Measurements from ENCODE around the gene GAK. TPM values are rescaled to one million over a fixed set of nuclear protein-coding genes. Genes with fewer than 3 reads are reported as not detected.

The GAK gene
- polyA plus RNA-seq, 1 donor, result 96.1 TPM

DNA sequence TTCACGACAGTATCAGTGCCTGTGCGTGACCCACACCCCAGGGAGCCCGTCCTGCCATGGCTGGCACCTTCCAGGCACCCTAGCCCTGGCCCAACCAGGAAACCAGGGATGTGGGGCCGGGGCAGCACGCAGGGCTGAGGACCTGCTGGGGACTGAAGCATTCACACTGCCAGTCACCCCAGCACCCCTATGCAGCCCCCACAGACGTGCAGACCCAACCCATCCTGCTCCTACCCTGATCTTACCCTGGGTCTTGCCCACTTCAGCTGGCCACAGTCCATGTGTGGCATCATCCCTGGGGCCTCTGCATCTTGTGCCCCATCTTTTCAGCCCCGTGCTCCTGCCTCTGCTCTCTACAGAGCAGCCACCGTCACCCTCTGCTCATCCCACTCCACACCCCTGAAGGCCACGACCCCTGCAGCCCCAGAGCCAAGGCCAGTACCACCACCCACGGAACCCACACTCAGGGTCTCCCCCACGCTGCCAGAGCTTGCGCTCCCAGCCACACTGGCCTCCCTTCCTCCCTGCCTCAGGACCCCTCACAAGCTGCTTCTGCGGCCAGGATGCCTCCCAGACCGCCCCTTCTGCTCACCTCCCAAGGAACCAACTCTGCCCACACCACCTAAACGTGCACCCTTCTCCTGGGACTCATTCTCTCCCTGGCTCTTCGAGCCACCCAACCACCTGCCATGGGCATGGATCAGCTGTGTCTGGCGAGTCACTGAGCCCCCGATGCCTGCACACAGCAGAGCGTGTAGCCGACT is 25.6 kb downstream of the GAK start:
- peaks cover 8% of the 10 kb centered on the region for H3K9me3 ChIP-seq (ENCODE audit: control insufficient read depth, low read depth, low read length)
- H3K27ac ChIP-seq (ENCODE audit: low read length), result no peak overlapping the region
- WGBS (ENCODE audit: insufficient coverage, low lambda C conversion rate), result no CpG with 5 or more reads among the region's 20 CpGs
- H3K4me1 ChIP-seq (ENCODE audit: control insufficient read depth, insufficient read depth, low read length), result no peaks in the 10 kb centered on the region
- H3K27me3 ChIP-seq (ENCODE audit: control insufficient read depth, insufficient read depth, low read length), result no peaks in the 10 kb centered on the region
- no peak overlapping the region for H3K4me3 ChIP-seq (ENCODE audit: low read length)
- H3K36me3 ChIP-seq (ENCODE audit: control insufficient read depth, insufficient read depth, low read length), result peaks cover 41% of the 10 kb centered on the region
- no peak for DNase-seq

DNA sequence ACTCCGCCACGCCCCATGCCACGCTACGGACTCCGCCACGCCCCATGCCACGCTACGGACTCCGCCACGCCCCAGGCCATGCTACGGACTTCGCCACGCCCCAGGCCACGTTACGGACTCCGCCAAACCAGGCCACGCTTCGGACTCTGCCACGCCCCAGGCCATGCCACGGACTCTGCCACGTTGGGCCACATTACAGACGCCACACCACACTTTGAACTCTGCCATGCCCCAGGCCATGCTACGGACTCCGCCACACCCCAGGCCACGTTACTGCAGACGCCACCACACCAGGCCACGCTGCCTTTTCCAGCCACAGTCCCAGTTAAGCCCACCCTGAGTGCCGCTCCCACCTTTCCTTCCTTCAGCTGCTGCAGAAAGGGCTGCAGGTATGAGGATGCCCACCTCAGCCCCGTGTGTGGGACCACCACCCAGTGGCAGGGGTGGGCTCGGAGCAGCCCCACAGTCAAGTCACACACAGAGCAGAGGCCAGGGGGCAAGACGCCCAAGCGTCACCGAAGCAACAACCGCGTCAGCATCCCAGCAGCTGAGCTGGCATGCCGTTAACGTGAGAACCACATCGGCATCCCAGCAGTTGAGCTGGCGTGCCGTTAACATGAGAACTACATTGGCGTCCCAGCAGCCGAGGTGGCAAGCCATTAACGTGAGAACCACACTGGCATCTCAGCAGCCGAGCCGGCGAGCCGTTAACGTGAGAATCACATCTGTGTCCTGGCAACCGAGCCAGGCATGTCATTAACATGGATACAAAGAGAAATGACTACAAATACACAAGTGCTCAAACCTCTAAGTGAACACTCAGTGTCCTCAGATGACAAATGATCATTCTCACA is 26.4 kb downstream of the GAK start:
- DNase-seq, result no peak

DNA sequence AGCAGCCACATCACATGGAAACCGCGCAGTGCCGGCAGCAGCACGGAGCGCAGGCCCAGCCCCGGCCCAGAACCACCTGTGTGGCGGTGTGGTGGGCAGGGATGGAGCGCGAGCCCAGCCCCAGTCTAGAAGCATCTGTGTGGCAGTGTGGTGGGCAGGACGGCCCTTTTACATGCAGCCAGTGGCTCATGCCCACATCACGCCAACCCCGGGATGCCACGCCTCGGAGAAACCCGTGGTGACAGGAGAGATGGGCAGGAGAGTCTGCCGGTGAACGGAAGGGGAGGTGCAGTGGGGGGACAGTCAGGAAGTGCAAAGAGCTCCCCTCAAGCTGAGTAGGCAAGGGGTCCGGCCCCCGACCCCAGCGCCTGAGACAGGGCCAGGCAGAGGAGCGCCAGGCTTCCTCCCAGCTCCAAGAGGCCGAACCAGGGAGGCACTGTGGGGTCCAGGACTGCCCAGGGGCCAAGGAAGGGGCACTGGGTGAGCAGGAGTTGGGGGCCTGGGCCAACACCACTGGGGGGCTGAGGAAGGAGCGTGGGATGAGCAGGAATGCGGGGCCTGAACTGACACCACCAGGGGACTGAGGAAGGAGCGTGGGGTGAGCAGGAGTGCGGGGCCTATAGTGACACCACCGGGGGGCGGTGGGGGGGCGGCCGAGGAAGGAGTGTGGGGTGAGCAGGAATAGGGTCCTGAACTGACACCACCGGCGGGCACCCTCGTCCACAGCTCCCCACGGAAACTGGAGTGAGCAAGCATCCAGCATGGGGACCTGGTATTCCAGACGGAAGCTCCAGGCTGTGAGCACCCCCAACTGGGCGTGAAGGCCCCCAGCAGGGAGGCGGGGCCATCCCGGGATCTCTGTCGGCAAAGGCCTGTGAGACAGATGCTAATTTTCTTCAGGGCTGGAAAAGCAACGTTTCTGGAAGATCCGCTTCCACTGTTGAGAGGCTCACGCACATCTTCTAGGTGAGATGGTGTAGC is 28.8 kb downstream of the GAK start:
- H3K27me3 ChIP-seq (ENCODE audit: control insufficient read depth, insufficient read depth, low read length), result no peaks in the 10 kb centered on the region
- no CpG with 5 or more reads among the region's 42 CpGs for WGBS (ENCODE audit: insufficient coverage, low lambda C conversion rate)
- no peak overlapping the region for H3K4me3 ChIP-seq (ENCODE audit: low read length)
- no peak overlapping the region for H3K27ac ChIP-seq (ENCODE audit: low read length)
- peaks cover 8% of the 10 kb centered on the region for H3K9me3 ChIP-seq (ENCODE audit: control insufficient read depth, low read depth, low read length)
- DNase-seq, result no peak
- peaks cover 42% of the 10 kb centered on the region for H3K36me3 ChIP-seq (ENCODE audit: control insufficient read depth, insufficient read depth, low read length)
- no peaks in the 10 kb centered on the region for H3K4me1 ChIP-seq (ENCODE audit: control insufficient read depth, insufficient read depth, low read length)

More for the DNA sequence above, 26.4 kb downstream of the GAK start:
- no peaks in the 10 kb centered on the region for H3K27me3 ChIP-seq (ENCODE audit: control insufficient read depth, insufficient read depth, low read length)
- no peaks in the 10 kb centered on the region for H3K4me1 ChIP-seq (ENCODE audit: control insufficient read depth, insufficient read depth, low read length)
- peaks cover 8% of the 10 kb centered on the region for H3K9me3 ChIP-seq (ENCODE audit: control insufficient read depth, low read depth, low read length)
- no peak overlapping the region for H3K27ac ChIP-seq (ENCODE audit: low read length)
- no CpG with 5 or more reads among the region's 49 CpGs for WGBS (ENCODE audit: insufficient coverage, low lambda C conversion rate)
- no peak overlapping the region for H3K4me3 ChIP-seq (ENCODE audit: low read length)
- H3K36me3 ChIP-seq (ENCODE audit: control insufficient read depth, insufficient read depth, low read length), result peaks cover 40% of the 10 kb centered on the region

DNA sequence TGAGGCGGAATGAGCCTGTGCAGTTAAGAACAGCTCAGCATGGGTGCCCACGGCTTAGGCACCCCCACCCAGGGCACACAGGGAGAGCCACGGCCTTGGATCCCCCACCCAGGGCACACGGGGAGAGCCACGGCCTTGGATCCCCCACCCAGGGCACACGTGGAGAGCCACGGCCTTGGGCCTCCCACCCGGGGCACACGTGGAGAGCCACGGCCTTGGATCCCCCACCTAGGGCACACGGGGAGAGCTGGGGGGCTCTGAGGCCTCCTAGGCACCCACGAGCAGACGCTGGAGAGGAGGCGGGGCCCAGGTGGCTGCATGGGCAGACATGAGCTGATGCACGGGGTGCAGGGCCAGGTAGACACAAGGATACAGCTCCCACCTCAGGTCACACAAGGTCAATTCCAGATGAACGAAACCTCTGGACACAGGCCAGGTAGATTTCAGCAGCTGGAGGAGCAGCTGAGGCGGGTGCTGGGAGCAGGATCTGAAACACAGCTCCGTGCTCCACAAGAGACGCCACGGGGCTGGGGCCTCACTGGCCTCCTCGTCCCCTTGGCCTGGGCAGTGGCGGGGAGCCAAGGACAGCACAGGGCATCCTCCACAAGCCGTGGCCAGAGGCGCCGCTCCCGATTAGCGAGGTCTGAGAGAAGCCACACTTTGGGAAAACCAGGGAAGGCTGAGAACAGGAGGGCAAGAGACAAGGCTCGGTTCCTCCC is 30.8 kb downstream of the GAK start:
- no peak overlapping the region for H3K4me3 ChIP-seq (ENCODE audit: low read length)
- H3K27me3 ChIP-seq (ENCODE audit: control insufficient read depth, insufficient read depth, low read length), result no peaks in the 10 kb centered on the region
- DNase-seq, result no peak
- no peak overlapping the region for H3K27ac ChIP-seq (ENCODE audit: low read length)
- peaks cover 8% of the 10 kb centered on the region for H3K9me3 ChIP-seq (ENCODE audit: control insufficient read depth, low read depth, low read length)
- WGBS (ENCODE audit: insufficient coverage, low lambda C conversion rate), result no CpG with 5 or more reads among the region's 28 CpGs
- H3K4me1 ChIP-seq (ENCODE audit: control insufficient read depth, insufficient read depth, low read length), result no peaks in the 10 kb centered on the region
- H3K36me3 ChIP-seq (ENCODE audit: control insufficient read depth, insufficient read depth, low read length), result peaks cover 55% of the 10 kb centered on the region

DNA sequence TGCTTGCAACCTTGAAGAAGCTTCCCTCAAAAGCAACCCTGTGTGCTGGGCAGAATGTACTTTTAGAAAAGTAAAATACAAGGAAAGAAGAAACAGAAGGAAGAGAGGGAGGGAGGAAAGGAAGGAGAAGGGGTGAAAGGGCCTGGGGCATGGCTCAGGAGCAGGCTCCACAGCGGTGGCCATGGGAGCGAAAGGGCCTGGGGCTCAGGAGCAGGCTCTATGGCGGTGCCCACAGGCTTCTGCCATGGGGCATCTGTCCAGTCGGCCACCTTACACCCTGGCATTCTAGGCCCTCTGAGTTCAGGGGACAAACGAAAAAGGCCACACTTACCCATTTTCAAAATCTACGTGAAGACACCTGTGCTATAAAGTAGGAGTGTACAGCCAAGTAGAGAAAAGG is 31.4 kb downstream of the GAK start:
- Histone ChIP-seq H3K36me3 (ENCODE audit: control insufficient read depth, insufficient read depth, low read length) (peaks cover 56% of the 10 kb centered on the region), H3K4me3 (ENCODE audit: low read length) (no peak overlapping the region), H3K27me3 (ENCODE audit: control insufficient read depth, insufficient read depth, low read length) (no peaks in the 10 kb centered on the region), H3K9me3 (ENCODE audit: control insufficient read depth, low read depth, low read length) (peaks cover 6% of the 10 kb centered on the region), H3K27ac (ENCODE audit: low read length) (no peak overlapping the region), H3K4me1 (ENCODE audit: control insufficient read depth, insufficient read depth, low read length) (no peaks in the 10 kb centered on the region)
- no CpG with 5 or more reads among the region's 6 CpGs for WGBS (ENCODE audit: insufficient coverage, low lambda C conversion rate)
- no peak for DNase-seq

DNA sequence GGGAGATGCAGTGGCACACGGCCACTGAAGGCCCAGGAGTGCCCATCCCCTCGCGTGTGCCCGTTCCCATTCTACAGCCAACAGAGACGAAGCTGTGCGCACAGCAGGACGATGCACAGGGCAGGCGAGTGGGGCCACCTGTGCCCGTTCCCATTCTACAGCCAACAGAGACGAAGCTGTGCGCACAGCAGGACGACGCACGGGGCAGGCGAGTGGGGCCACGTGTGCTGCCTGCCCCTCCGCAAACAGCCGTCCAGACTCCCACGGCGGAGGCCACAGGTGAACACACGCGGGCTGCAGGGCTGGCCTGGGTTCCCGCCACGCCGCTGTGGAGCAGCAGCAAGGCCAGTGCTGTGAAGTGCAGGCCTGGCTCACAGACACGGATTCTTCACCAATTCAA is 32.0 kb downstream of the GAK start:
- no CpG with 5 or more reads among the region's 26 CpGs for WGBS (ENCODE audit: insufficient coverage, low lambda C conversion rate)
- Histone ChIP-seq H3K36me3 (ENCODE audit: control insufficient read depth, insufficient read depth, low read length) (peaks cover 62% of the 10 kb centered on the region), H3K9me3 (ENCODE audit: control insufficient read depth, low read depth, low read length) (no peaks in the 10 kb centered on the region), H3K4me1 (ENCODE audit: control insufficient read depth, insufficient read depth, low read length) (no peaks in the 10 kb centered on the region), H3K27me3 (ENCODE audit: control insufficient read depth, insufficient read depth, low read length) (no peaks in the 10 kb centered on the region), H3K27ac (ENCODE audit: low read length) (no peak overlapping the region), H3K4me3 (ENCODE audit: low read length) (no peak overlapping the region)
- DNase-seq, result no peak

DNA sequence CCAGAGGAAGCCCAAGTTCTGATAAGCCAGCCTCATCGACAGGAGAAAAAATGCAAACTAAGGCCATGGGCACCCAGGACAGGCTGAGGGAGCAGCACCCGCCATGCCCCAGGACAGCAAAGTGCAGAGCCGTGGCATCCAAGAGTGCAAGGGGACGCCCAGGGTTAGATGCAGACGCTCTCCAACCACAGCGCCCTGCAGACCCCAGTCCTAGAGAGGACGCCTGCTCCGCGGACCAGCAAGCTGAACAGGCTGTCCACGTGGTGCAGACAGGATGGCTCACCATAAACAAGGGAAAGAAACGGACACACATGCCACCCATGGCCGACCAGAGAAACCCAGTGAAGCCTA is 32.6 kb downstream of the GAK start:
- Histone ChIP-seq H3K36me3 (ENCODE audit: control insufficient read depth, insufficient read depth, low read length) (peaks cover 64% of the 10 kb centered on the region), H3K27ac (ENCODE audit: low read length) (no peak overlapping the region), H3K4me1 (ENCODE audit: control insufficient read depth, insufficient read depth, low read length) (no peaks in the 10 kb centered on the region), H3K9me3 (ENCODE audit: control insufficient read depth, low read depth, low read length) (no peaks in the 10 kb centered on the region), H3K4me3 (ENCODE audit: low read length) (no peak overlapping the region), H3K27me3 (ENCODE audit: control insufficient read depth, insufficient read depth, low read length) (no peaks in the 10 kb centered on the region)
- DNase-seq, result no peak
- WGBS (ENCODE audit: insufficient coverage, low lambda C conversion rate), result no CpG with 5 or more reads among the region's 12 CpGs

DNA sequence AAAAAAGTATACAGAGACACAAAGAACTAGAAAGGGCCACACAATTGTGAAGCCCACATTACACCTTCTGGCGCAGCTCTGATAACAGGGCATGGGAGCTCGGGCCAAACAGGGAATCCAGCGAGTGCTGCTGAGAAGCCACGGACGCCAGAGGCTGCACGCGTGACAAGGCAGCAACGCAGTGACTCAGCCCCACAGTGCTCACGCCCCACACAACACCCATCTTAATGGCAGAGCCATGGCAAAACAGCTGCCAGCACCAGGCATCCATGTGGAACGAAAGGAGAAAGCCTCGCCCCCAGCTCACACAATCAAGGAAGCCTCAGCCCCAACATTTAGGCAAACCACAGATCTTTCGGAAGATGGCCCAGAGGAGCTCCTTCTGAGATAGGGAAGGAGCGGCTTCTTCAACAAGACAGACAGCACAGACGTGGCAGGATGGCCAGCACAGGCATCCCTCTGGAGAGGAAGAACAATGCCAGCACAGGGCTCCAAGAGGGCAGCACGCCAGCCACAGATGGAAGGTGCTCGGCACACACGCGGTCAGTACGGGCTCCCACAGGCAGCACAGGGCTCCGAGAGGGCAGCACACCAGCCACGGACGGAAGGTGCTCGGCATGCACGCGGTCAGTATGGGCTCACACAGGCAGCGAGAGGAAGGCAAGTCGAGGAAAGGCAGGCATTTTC is 33.1 kb downstream of the GAK start:
- no CpG with 5 or more reads among the region's 27 CpGs for WGBS (ENCODE audit: insufficient coverage, low lambda C conversion rate)
- DNase-seq, result no peak
- Histone ChIP-seq H3K9me3 (ENCODE audit: control insufficient read depth, low read depth, low read length) (no peaks in the 10 kb centered on the region), H3K27ac (ENCODE audit: low read length) (no peak overlapping the region), H3K4me1 (ENCODE audit: control insufficient read depth, insufficient read depth, low read length) (no peaks in the 10 kb centered on the region), H3K27me3 (ENCODE audit: control insufficient read depth, insufficient read depth, low read length) (no peaks in the 10 kb centered on the region), H3K36me3 (ENCODE audit: control insufficient read depth, insufficient read depth, low read length) (peaks cover 68% of the 10 kb centered on the region), H3K4me3 (ENCODE audit: low read length) (no peak overlapping the region)

DNA sequence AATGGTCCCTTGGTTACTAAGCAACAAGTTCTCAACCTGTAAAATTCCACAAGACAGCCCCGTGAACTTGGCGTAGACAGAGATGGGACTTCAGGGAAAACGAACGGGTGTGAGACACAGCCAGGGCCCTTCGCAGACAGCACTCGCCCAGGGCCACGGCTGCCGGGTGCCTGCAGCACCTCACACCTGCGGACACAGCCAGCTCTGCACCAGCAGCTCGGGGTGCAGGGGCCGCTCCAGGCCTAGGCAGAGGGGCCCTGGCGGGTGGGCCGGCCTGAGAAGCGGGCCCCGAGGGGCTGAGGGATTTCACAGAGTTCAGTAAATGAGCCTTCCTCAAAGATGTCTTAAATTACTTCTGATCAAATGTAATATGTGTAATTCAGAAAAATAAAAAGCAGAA is 34.0 kb downstream of the GAK start:
- H3K27me3 ChIP-seq (ENCODE audit: control insufficient read depth, insufficient read depth, low read length), result no peaks in the 10 kb centered on the region
- DNase-seq, result no peak
- no peaks in the 10 kb centered on the region for H3K9me3 ChIP-seq (ENCODE audit: control insufficient read depth, low read depth, low read length)
- no CpG with 5 or more reads among the region's 15 CpGs for WGBS (ENCODE audit: insufficient coverage, low lambda C conversion rate)
- no peak overlapping the region for H3K4me3 ChIP-seq (ENCODE audit: low read length)
- peaks cover 69% of the 10 kb centered on the region for H3K36me3 ChIP-seq (ENCODE audit: control insufficient read depth, insufficient read depth, low read length)
- H3K4me1 ChIP-seq (ENCODE audit: control insufficient read depth, insufficient read depth, low read length), result no peaks in the 10 kb centered on the region
- H3K27ac ChIP-seq (ENCODE audit: low read length), result no peak overlapping the region
